ENCODE results near the gene ABLIM1.

- no peak for TF ChIP-seq CTCF (IDR thresholded peaks at IDR 0.05 in 8 of 11, conservative IDR thresholded peaks at IDR 0.05 in 3 of 11)
- no peak for TF ChIP-seq POLR2A (IDR thresholded peaks at IDR 0.05)
These were observed 209.2 kb downstream of the ABLIM1 start for GRCh38 chr10:114448897-114449296.
